ENCODE measurements around the gene SLC51A. TPM values are rescaled to one million over a fixed set of nuclear protein-coding genes. Genes with fewer than 3 reads are reported as not detected.
A peak's percentile ranks its signal among the peaks of the same experiment; 100 is the strongest.

SLC51A gene
- total RNA-seq, 1 donor from 2014 or later, result not detected

GRCh38 chr3:196246612-196247308 is 30.4 kb downstream of the SLC51A start:
- no peaks in the 10 kb centered on the region for H3K9me3 Mint-ChIP-seq (ENCODE audit: unreplicated experiment)
- no peaks in the 10 kb centered on the region for H3K4me1 ChIP-seq (ENCODE audit: insufficient read depth, low read length)

GRCh38 chr3:196251918-196252317 is 35.6 kb downstream of the SLC51A start:
- H3K9ac ChIP-seq (ENCODE audit: low read length), result no peak overlapping the region
- H3K9me3 ChIP-seq (ENCODE audit: insufficient read depth, low read depth, low read length), result no peaks in the 10 kb centered on the region
- TF ChIP-seq CTCF (IDR thresholded peaks at IDR 0.05; ENCODE audit: insufficient read depth, low read depth, low read length) (no peak), EZH2 (IDR thresholded peaks at IDR 0.05; ENCODE audit: insufficient read depth, low read length) (no peak)
- Mint-ChIP-seq H3K4me1 (ENCODE audit: low read depth, unreplicated experiment) (no peaks in the 10 kb centered on the region), H3K4me3 (ENCODE audit: unreplicated experiment) (no peak overlapping the region), H3K36me3 (ENCODE audit: low read depth, unreplicated experiment) (peaks cover 19% of the 10 kb centered on the region), H3K27me3 (ENCODE audit: low read depth, unreplicated experiment) (no peaks in the 10 kb centered on the region), H3K27ac (ENCODE audit: unreplicated experiment) (no peak overlapping the region), H3K9me3 (ENCODE audit: unreplicated experiment) (no peaks in the 10 kb centered on the region)
- H3K27ac ChIP-seq (ENCODE audit: low read depth, low read length), result no peak overlapping the region
- peaks cover 34% of the 10 kb centered on the region for H3K79me2 ChIP-seq (ENCODE audit: insufficient read depth, low read length)
- H2AFZ ChIP-seq (ENCODE audit: low read depth, low read length), result no peak overlapping the region
- FAIRE-seq, result no peak
- no peak for DNase-seq (ENCODE audit: low read depth)
- no peak overlapping the region for H3K4me3 ChIP-seq (ENCODE audit: insufficient read depth, low read depth, low read length)
- H3K4me1 ChIP-seq (ENCODE audit: insufficient read depth, low read length), result no peaks in the 10 kb centered on the region
- peaks cover 33% of the 10 kb centered on the region for H4K20me1 ChIP-seq (ENCODE audit: insufficient read depth, low read length)
- H3K4me2 ChIP-seq (ENCODE audit: low read length), result no peak overlapping the region
- H3K27me3 ChIP-seq (ENCODE audit: insufficient read depth, low read length), result no peaks in the 10 kb centered on the region
- peaks cover 18% of the 10 kb centered on the region for H3K36me3 ChIP-seq (ENCODE audit: insufficient read depth, low read length)

More at GRCh38 chr3:196246612-196247308, 30.4 kb downstream of the SLC51A start:
- Mint-ChIP-seq H3K36me3 (ENCODE audit: low read depth, unreplicated experiment) (peaks cover 20% of the 10 kb centered on the region), H3K4me1 (ENCODE audit: low read depth, unreplicated experiment) (no peaks in the 10 kb centered on the region), H3K27me3 (ENCODE audit: low read depth, unreplicated experiment) (no peaks in the 10 kb centered on the region), H3K27ac (ENCODE audit: unreplicated experiment) (no peak overlapping the region), H3K4me3 (ENCODE audit: unreplicated experiment) (no peak overlapping the region)
- Histone ChIP-seq H2AFZ (ENCODE audit: low read depth, low read length) (no peak overlapping the region), H3K27ac (ENCODE audit: low read depth, low read length) (no peak overlapping the region), H3K9ac (ENCODE audit: low read length) (no peak overlapping the region), H3K36me3 (ENCODE audit: insufficient read depth, low read length) (peaks cover 32% of the 10 kb centered on the region), H3K4me2 (ENCODE audit: low read length) (no peak overlapping the region), H3K4me3 (ENCODE audit: insufficient read depth, low read depth, low read length) (no peak overlapping the region), H3K79me2 (ENCODE audit: insufficient read depth, low read length) (peaks cover 26% of the 10 kb centered on the region), H4K20me1 (ENCODE audit: insufficient read depth, low read length) (peaks cover 46% of the 10 kb centered on the region), H3K9me3 (ENCODE audit: insufficient read depth, low read depth, low read length) (no peaks in the 10 kb centered on the region), H3K27me3 (ENCODE audit: insufficient read depth, low read length) (no peaks in the 10 kb centered on the region)
- FAIRE-seq (no peak), DNase-seq (ENCODE audit: low read depth) (peak; percentile 82)
- TF ChIP-seq EZH2 (IDR thresholded peaks at IDR 0.05; ENCODE audit: insufficient read depth, low read length), result no peak
- no peak for TF ChIP-seq CTCF (IDR thresholded peaks at IDR 0.05; ENCODE audit: insufficient read depth, low read depth, low read length)

All from astrocyte (in vitro differentiated cells and primary cell).